ELF-1 (cell line): ENCODE measurements around the gene MRM2.
A peak's percentile ranks its signal among the peaks of the same experiment; 100 is the strongest.

Experiments used
- DNase-seq: peaks from one replicate; pipeline ENCODE4 v3.0.0-alpha.2; 2016; ENCODE audit warnings: low read depth, low spot score

The MRM2 gene

GRCh38 chr7:2222516-2222915 lies 19.5 kb downstream of the MRM2 start:
- DNase-seq = no peak

- no peak for DNase-seq
Measured at GRCh38 chr7:2220954-2221353, 21.1 kb downstream of the MRM2 start.

GRCh38 chr7:2220506-2220905 lies 21.5 kb downstream of the MRM2 start:
- DNase-seq = no peak

GRCh38 chr7:2220030-2220429 lies 22.0 kb downstream of the MRM2 start:
- DNase-seq = no peak

- no peak for DNase-seq
Measured at GRCh38 chr7:2219606-2220005, 22.4 kb downstream of the MRM2 start.

- DNase-seq = no peak
Measured at GRCh38 chr7:2219136-2219535, 22.9 kb downstream of the MRM2 start.

GRCh38 chr7:2218444-2218785 lies 23.6 kb downstream of the MRM2 start:
- no peak for DNase-seq

GRCh38 chr7:2217716-2218443 lies 24.1 kb downstream of the MRM2 start:
- DNase-seq = no peak

GRCh38 chr7:2217206-2217605 lies 24.8 kb downstream of the MRM2 start:
- DNase-seq = no peak

- no peak for DNase-seq
Measured at GRCh38 chr7:2215851-2216250, 26.2 kb downstream of the MRM2 start.

GRCh38 chr7:2214636-2215035 lies 27.4 kb downstream of the MRM2 start:
- DNase-seq = no peak

GRCh38 chr7:2213551-2214215 lies 28.3 kb downstream of the MRM2 start:
- no peak for DNase-seq

GRCh38 chr7:2212906-2213305 lies 29.1 kb downstream of the MRM2 start:
- no peak for DNase-seq

- no peak for DNase-seq
Measured at GRCh38 chr7:2211926-2212325, 30.1 kb downstream of the MRM2 start.

- no peak for DNase-seq
Measured at GRCh38 chr7:2211259-2211880, 30.6 kb downstream of the MRM2 start.

- no peak for DNase-seq
Measured at GRCh38 chr7:2210551-2211258, 31.3 kb downstream of the MRM2 start.

- DNase-seq = no peak
Measured at GRCh38 chr7:2209961-2210323, 32.1 kb downstream of the MRM2 start.

GRCh38 chr7:2209146-2209960 lies 32.7 kb downstream of the MRM2 start:
- DNase-seq = peak; percentile 84

GRCh38 chr7:2208712-2209111 lies 33.3 kb downstream of the MRM2 start:
- no peak for DNase-seq

- no peak for DNase-seq
Measured at GRCh38 chr7:2205036-2205780, 36.8 kb downstream of the MRM2 start.

GRCh38 chr7:2204446-2204845 lies 37.6 kb downstream of the MRM2 start:
- no peak for DNase-seq
